GM12865 (cell line): ENCODE data around the gene ZMIZ1.

ENCODE experiments used
- DNase-seq: peaks from one replicate; pipeline ENCODE4 v3.0.0; 2010; ENCODE audit warnings: low read depth
- H3K4me3 ChIP-seq: 2 replicates; pipeline ENCODE4 v1.5.1; 2011; ENCODE audit warnings: mild to moderate bottlenecking, low read depth, low read length, control low read depth
- TF ChIP-seq, protein P1 (sequence below): IDR thresholded peaks from 2 replicates; pipeline ENCODE4 v1.5.1; 2011; ENCODE audit warnings: low read length, control low read depth, low read depth, inconsistent platforms; ENCODE audit not compliant: insufficient read depth; ENCODE audit errors: missing control alignments

ZMIZ1 gene

DNA sequence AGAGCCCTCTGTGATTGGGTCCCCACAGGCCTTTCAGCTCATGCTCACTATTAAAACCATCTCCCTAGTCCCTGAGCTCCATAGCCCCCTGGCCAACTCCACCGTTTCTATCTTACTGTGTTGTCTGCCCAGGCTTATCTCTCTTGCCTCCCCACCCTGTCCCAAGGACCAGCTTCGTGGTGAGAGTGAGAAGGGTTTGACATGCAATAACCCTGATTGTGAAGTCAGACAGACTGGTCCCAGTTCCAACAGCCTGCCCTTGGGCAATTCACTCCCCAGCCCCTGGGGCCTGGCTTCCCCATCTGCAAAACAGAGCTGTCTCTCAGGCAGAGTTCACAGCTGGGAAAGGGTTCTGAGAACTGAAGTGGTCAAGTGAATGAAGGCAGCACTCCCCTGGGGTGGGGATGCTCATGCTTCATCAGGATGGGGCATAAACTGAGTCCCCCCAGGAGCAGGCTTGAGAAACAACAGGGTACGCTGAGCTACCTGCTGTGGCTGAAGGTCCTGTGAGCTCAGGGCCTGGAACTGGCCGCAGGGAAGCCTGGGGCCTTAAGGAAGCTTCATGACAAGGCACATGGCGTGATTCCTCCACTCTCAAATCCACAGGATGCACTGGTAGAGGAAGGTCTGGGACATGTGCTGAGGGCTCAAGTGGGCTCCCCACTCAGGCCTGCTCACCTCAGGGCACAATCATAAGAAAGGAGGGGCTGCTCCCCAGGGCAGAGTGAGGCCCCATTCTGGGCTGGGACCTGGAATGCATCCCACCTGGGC, 276.7 kb downstream of the ZMIZ1 start:
- no peak overlapping the region for H3K4me3 ChIP-seq
- TF ChIP-seq, protein P1, sequence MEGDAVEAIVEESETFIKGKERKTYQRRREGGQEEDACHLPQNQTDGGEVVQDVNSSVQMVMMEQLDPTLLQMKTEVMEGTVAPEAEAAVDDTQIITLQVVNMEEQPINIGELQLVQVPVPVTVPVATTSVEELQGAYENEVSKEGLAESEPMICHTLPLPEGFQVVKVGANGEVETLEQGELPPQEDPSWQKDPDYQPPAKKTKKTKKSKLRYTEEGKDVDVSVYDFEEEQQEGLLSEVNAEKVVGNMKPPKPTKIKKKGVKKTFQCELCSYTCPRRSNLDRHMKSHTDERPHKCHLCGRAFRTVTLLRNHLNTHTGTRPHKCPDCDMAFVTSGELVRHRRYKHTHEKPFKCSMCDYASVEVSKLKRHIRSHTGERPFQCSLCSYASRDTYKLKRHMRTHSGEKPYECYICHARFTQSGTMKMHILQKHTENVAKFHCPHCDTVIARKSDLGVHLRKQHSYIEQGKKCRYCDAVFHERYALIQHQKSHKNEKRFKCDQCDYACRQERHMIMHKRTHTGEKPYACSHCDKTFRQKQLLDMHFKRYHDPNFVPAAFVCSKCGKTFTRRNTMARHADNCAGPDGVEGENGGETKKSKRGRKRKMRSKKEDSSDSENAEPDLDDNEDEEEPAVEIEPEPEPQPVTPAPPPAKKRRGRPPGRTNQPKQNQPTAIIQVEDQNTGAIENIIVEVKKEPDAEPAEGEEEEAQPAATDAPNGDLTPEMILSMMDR, result no peak
- no peak for DNase-seq

DNA sequence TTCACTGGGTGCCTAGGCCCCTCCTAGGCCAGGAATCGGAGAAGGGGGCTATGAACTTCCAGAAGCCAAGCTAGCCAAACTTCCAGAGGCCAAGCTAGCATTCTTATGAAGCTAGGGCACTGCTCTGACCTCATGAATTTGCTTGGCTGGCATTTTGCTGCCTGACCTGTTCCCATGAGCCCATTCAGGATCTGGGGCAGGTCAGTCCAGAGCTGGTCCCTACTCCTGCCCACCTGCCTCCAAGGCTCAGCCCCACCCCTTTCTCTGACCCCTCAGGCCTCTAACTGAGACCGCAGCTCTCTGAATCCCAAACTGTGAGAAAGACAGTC, 277.2 kb downstream of the ZMIZ1 start:
- DNase-seq, result no peak
- TF ChIP-seq, protein P1, result no peak
- H3K4me3 ChIP-seq, result no peak overlapping the region

DNA sequence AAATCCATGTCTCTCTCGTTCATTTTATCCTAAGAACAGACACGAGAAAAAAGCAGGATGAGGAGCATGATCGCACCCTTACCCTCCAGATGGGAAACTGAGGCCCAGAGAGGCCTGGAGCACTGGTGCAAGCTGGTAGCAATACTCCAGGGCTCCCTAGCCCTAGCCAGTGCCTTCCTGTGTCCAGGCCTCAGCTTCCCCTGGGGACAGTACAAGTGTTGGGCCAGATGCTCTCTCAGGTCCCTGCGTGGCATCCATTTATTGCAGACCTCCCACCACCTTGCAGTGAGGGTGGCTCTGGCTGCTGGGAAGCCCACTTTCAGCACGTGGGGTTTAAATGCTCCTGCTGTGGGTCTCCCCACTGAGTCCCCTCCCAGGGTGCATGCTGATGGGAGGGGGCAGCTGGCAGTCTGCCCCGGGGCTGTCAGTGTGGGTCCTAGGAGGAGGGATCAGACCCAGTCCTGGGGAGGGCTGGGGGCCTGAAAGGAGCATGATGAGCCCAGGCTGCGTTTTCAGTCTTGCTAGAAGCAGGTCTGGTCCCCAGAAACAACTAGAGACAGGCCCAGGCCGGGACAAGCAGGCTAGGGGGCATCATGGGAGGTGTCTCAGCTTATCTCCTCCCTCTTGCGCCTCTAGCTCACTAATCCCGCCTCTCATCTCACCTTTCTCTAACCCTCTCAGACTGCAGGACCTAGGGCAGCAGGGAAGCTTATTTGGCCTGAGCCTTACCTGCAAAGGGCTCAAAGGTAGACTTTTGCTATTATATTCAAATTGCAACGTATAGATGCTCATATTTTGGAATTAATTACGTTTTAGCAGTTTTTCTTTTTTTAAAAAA, 277.8 kb downstream of the ZMIZ1 start:
- TF ChIP-seq, protein P1, result no peak
- peak overlapping the region; percentile 32 for H3K4me3 ChIP-seq
- DNase-seq, result peak; percentile 24

GRCh38 chr10:79347226-79347893, 278.6 kb downstream of the ZMIZ1 start, which contains the start of gene PPIF:
Gene PPIF, plus strand, starts transcription at chr10:79347469. Its CDS starts 80 bp downstream, at chr10:79347549.
- TF ChIP-seq, protein P1, result peak; percentile 88
- DNase-seq, result peak; percentile 96
- peak within 1 kb of the TSS; percentile 95 for H3K4me3 ChIP-seq

- TF ChIP-seq, protein P1, result no peak
- H3K4me3 ChIP-seq, result peak overlapping the region; percentile 95
- DNase-seq, result peak; percentile 90
These were observed 279.3 kb downstream of the ZMIZ1 start for GRCh38 chr10:79347894-79348639.

DNA sequence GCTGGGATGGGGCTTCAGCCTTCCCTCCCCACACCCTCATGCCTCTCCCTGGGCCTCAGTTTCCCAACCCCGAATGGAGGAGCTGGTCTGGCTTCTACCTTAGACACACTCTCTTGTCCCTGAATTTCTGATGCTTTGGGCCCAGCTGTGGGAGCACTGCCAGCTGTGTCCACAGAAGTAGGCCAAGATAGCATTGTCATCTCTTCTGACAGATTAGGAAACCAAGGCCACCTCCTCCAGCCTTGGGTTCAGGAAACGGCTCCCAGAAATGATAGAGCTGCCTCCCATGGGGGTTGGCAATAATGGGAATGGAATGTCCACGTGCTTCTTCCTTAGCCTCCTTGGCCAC, 279.8 kb downstream of the ZMIZ1 start:
- TF ChIP-seq, protein P1, result no peak
- no peak for DNase-seq
- peak overlapping the region; percentile 95 for H3K4me3 ChIP-seq
